A673 (cell line): ENCODE results near the gene CCDC33. TPM values are rescaled to one million over a fixed set of nuclear protein-coding genes. Genes with fewer than 3 reads are reported as not detected.

ENCODE experiments used
- BruUV-seq: library from RNA; stranded (reverse); fragments of 400-500 nt; replicated peaks from 2 replicates; lab custom pipeline; 2021; lab: Mats Ljungman, UMichigan
- CTCF ChIA-PET: fragments of 300-600 bp; sonication (Branson Sonifier 250); formaldehyde crosslinking; loops from one replicate; lab custom pipeline; 2022; ENCODE audit warnings: antibody characterized with exemption; lab: Charles Lee
- POLR2A ChIA-PET: fragments of 300-600 bp; sonication (Branson Sonifier 250); formaldehyde crosslinking; loops from one replicate; lab custom pipeline; 2022; ENCODE audit warnings: antibody characterized with exemption; ENCODE audit not compliant: low non-redundant PET; lab: Charles Lee
- DNase-seq: peaks from one replicate; pipeline ENCODE4 v3.0.0-alpha.2; 2015; ENCODE audit warnings: low spot score
- H3K27ac ChIP-seq: fragments of 200-600 bp; sonication (generic); 2 replicates; pipeline ENCODE4 v1.5.1; 2016; ENCODE audit warnings: mixed run types, low read depth, mild to moderate bottlenecking, mixed read lengths, antibody characterized with exemption, low read length; ENCODE audit not compliant: poor library complexity, severe bottlenecking
- H3K27me3 ChIP-seq: fragments of 200-600 bp; sonication (generic); replicated peaks from 2 replicates; pipeline ENCODE4 v1.6.1; 2017; ENCODE audit warnings: mixed run types, low read depth, mild to moderate bottlenecking, mixed read lengths, antibody characterized with exemption, low read length; ENCODE audit not compliant: insufficient read depth, poor library complexity
- H3K36me3 ChIP-seq: fragments of 200-600 bp; sonication (generic); 2 replicates; pipeline ENCODE4 v1.6.1; 2016; ENCODE audit warnings: mixed run types, mild to moderate bottlenecking, mixed read lengths, antibody characterized with exemption, low read length; ENCODE audit not compliant: insufficient read depth, poor library complexity, severe bottlenecking
- H3K4me1 ChIP-seq: fragments of 200-600 bp; sonication (generic); 2 replicates; pipeline ENCODE4 v1.6.1; 2017; ENCODE audit warnings: mixed run types, mild to moderate bottlenecking, mixed read lengths, antibody characterized with exemption, low read length; ENCODE audit not compliant: insufficient read depth, poor library complexity, severe bottlenecking
- H3K4me3 ChIP-seq: fragments of 200-600 bp; sonication (generic); 2 replicates; pipeline ENCODE4 v1.5.1; 2016; ENCODE audit warnings: low read depth, mixed run types, mild to moderate bottlenecking, mixed read lengths, low read length; ENCODE audit not compliant: poor library complexity, severe bottlenecking
- H3K9me3 ChIP-seq: fragments of 200-600 bp; sonication (generic); 2 replicates; pipeline ENCODE4 v1.6.1; 2016; ENCODE audit warnings: mixed run types, low read depth, mild to moderate bottlenecking, mixed read lengths, antibody characterized with exemption, low read length; ENCODE audit not compliant: poor library complexity, severe bottlenecking
- CTCF ChIP-seq: fragments of 300-800, 200-600 bp; sonication (generic); conservative IDR thresholded peaks from 2 replicates; pipeline ENCODE4 v1.5.1; 2017; ENCODE audit warnings: low read depth, mild to moderate bottlenecking, antibody characterized with exemption, low read length, moderate library complexity, mixed read lengths
- EZH2 ChIP-seq: fragments of 200-600 bp; sonication (generic); IDR thresholded peaks from 2 replicates; pipeline ENCODE4 v1.6.1; 2017; ENCODE audit warnings: borderline replicate concordance, low read depth, mild to moderate bottlenecking, mixed read lengths, antibody characterized with exemption, low read length; ENCODE audit not compliant: poor library complexity, severe bottlenecking
- intact Hi-C: fragments of 100-400 bp; cut with micrococcal nuclease; formaldehyde crosslinking; loops from one replicate; pipeline ENCODE4 v1.10.0; 2022; ENCODE audit not compliant: unreplicated experiment
- total RNA-seq: library from RNA; stranded (reverse); gene quantifications from 2 replicates; pipeline ENCODE4 v1.2.3, GENCODE V29; 2021

CCDC33 gene
- total RNA-seq, 1 experiment from 2014 or later = not detected

- H3K9me3 ChIP-seq = no peaks in the 10 kb centered on the region
- CTCF ChIA-PET = interaction anchor here (0.6 kb wide), 2 partner anchors 199 to 349 kb away, joined by 6 to 8 read pairs; no protein-coding TSS in a partner anchor
- POLR2A ChIA-PET = no interaction called here
- H3K36me3 ChIP-seq = no peaks in the 10 kb centered on the region
- DNase-seq = no peak
- BruUV-seq = no TSS peak
- no peaks in the 10 kb centered on the region for H3K27me3 ChIP-seq
- no peak overlapping the region for H3K27ac ChIP-seq
- no peak for TF ChIP-seq CTCF
- no peak for TF ChIP-seq EZH2
- H3K4me1 ChIP-seq = peaks cover 7% of the 10 kb centered on the region
- intact Hi-C loops = loop anchor here (10.0 kb wide), 1 partner anchor 950 kb away; no protein-coding TSS in a partner anchor
- H3K4me3 ChIP-seq = no peak overlapping the region
These were observed 88.6 kb downstream of the CCDC33 start for GRCh38 chr15:74324714-74325113.

GRCh38 chr15:74326746-74327145 lies 90.6 kb downstream of the CCDC33 start:
- Histone ChIP-seq H3K27ac (no peak overlapping the region), H3K4me1 (no peaks in the 10 kb centered on the region), H3K27me3 (no peaks in the 10 kb centered on the region), H3K36me3 (no peaks in the 10 kb centered on the region), H3K4me3 (no peak overlapping the region), H3K9me3 (no peaks in the 10 kb centered on the region)
- ChIA-PET CTCF (no interaction called here), POLR2A (no interaction called here)
- intact Hi-C loops = loop anchor here (10.0 kb wide), 1 partner anchor 948 kb away; no protein-coding TSS in a partner anchor
- BruUV-seq = no TSS peak
- DNase-seq = no peak
- TF ChIP-seq CTCF (no peak), EZH2 (no peak)

- no peaks in the 10 kb centered on the region for H3K9me3 ChIP-seq
- H3K27me3 ChIP-seq = no peaks in the 10 kb centered on the region
- TF ChIP-seq CTCF (no peak), EZH2 (no peak)
- BruUV-seq = no TSS peak
- H3K4me1 ChIP-seq = no peaks in the 10 kb centered on the region
- no peaks in the 10 kb centered on the region for H3K36me3 ChIP-seq
- H3K27ac ChIP-seq = no peak overlapping the region
- intact Hi-C loops = loop anchor here (10.0 kb wide), 1 partner anchor 947 kb away; no protein-coding TSS in a partner anchor
- POLR2A ChIA-PET = no interaction called here
- no peak for DNase-seq
- CTCF ChIA-PET = no interaction called here
- H3K4me3 ChIP-seq = no peak overlapping the region
These were observed 91.6 kb downstream of the CCDC33 start for GRCh38 chr15:74327756-74328155.
